Esophagus squamous epithelium (tissue), 5 donors: ENCODE results near the gene C1QTNF7. TPM values are rescaled to one million over a fixed set of nuclear protein-coding genes. Genes with fewer than 3 reads are reported as not detected.

Experiments
- DNase-seq: peaks from one replicate; lab custom pipeline; 2025; lab: John Stamatoyannopoulos, UW
- H3K27ac ChIP-seq, 4 donors: fragments of 200-600 bp; sonication (generic); one replicate each; pipeline ENCODE4 v1.5.1; 2016 to 2019; ENCODE audit warnings: mild to moderate bottlenecking in 1 of 4
- H3K27me3 ChIP-seq, 4 donors: fragments of 200-600 bp; sonication (generic); 1 replicate in 3 of 4; 2 replicates in 1 of 4; pipeline versions ENCODE4 v1.5.1 to v1.6.0; 2017 to 2021; ENCODE audit warnings: antibody characterized with exemption in 1 of 4
- H3K36me3 ChIP-seq, 3 donors: fragments of 200-600 bp; sonication (generic); one replicate each; pipeline ENCODE4 v1.5.1; 2016 to 2019
- H3K4me1 ChIP-seq, 3 donors: fragments of 200-600 bp; sonication (generic); one replicate each; pipeline ENCODE4 v1.5.1; 2017 to 2019
- H3K4me3 ChIP-seq, 4 donors: fragments of 200-600 bp; sonication (generic); 1 replicate in 3 of 4; 2 replicates in 1 of 4; pipeline ENCODE4 v1.5.1; 2016 to 2019; ENCODE audit warnings: mild to moderate bottlenecking in 2 of 4, moderate library complexity in 1 of 4
- H3K9me3 ChIP-seq, 3 donors: fragments of 200-600 bp; sonication (generic); one replicate each; pipeline ENCODE4 v1.5.1; 2016 to 2019
- POLR2A ChIP-seq, 4 donors: fragments of 450-650 bp; IDR thresholded peaks; one replicate each; pipeline ENCODE4 v1.6.1; 2017; ENCODE audit warnings: antibody characterized with exemption in 4 of 4, mild to moderate bottlenecking in 4 of 4, moderate library complexity in 3 of 4
- WGBS, 2 donors: methylation state at CpG; one replicate each; pipeline ENCODE4 v1.1.5; 2018; 5-methylcytosine and 5-hydroxymethylcytosine counted together
- intact Hi-C: fragments of 100-400 bp; cut with DNase I; formaldehyde crosslinking; loops from one replicate; pipeline ENCODE4 v1.15.0; 2022
- total RNA-seq, 4 donors: library from RNA; depleted of rRNA; stranded (reverse); fragments of >200 nt; gene quantifications; one replicate each; pipeline ENCODE4 v1.1.0, GENCODE V29; 2016
- TF ChIP-seq, protein P1 (sequence below), 6 experiments: fragments of 450-650 bp in 4 of 6; fragments of 200-600 bp in 2 of 6; sonication (generic) in 2 of 6; IDR thresholded peaks; one replicate each; pipeline ENCODE4 v1.5.1; 2016 to 2019; ENCODE audit warnings: antibody characterized with exemption in 6 of 6, mild to moderate bottlenecking in 4 of 6, moderate library complexity in 4 of 6
- donor health status: DM: yes; HTN: yes; CAD: no.

Gene C1QTNF7
- total RNA-seq, 4 donors from 2014 or later = 0.11 to 12.2 (median 1.5) TPM

DNA sequence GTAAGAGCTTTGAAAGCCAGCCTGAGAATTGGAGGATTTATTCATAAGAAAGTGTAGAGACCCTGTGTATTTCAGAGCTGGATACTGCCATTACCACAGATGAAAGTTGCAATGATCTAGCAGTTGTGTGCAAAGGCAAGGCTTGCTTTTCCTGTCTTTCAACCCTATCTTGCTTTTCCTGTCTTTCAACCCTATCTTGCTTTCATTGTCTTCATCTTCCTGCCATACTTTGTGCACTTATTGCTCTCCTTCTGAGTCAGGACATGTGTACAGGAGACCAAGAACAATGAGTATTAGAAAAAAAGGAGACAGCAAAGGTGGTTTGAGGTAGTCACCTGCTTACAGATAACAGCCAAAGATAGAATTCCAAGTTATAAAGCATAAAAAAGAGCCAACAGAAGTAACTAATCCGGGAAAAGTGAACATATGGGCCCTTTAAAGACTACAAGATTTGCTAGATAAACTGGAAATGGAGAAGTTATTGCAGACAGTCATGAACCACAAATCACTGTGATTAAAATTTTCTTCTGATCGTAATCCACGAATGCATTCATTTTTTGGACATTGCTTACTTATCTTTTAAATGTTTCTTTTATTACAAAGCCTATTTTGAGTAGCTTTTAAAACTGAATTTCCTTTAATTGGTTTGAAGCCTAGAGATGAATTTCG, 17.2 kb downstream of the C1QTNF7 start:
- 37 to 45% methylated on average over 4 of the region's 4 CpGs for WGBS, 2 donors
- H3K4me3 ChIP-seq = no peak overlapping the region
- H3K27me3 ChIP-seq = no peaks in the 10 kb centered on the region
- H3K9me3 ChIP-seq = no peaks in the 10 kb centered on the region
- no peaks in the 10 kb centered on the region for H3K36me3 ChIP-seq
- peaks cover 8 to 19% (median 15%) of the 10 kb centered on the region in 3 donors for H3K4me1 ChIP-seq
- H3K27ac ChIP-seq = peak overlapping the region in 1 of 4 donors; percentile 25
- intact Hi-C loops = no loop called here
- TF ChIP-seq POLR2A (IDR thresholded peaks at IDR 0.05) = no peak
- TF ChIP-seq, protein P1, sequence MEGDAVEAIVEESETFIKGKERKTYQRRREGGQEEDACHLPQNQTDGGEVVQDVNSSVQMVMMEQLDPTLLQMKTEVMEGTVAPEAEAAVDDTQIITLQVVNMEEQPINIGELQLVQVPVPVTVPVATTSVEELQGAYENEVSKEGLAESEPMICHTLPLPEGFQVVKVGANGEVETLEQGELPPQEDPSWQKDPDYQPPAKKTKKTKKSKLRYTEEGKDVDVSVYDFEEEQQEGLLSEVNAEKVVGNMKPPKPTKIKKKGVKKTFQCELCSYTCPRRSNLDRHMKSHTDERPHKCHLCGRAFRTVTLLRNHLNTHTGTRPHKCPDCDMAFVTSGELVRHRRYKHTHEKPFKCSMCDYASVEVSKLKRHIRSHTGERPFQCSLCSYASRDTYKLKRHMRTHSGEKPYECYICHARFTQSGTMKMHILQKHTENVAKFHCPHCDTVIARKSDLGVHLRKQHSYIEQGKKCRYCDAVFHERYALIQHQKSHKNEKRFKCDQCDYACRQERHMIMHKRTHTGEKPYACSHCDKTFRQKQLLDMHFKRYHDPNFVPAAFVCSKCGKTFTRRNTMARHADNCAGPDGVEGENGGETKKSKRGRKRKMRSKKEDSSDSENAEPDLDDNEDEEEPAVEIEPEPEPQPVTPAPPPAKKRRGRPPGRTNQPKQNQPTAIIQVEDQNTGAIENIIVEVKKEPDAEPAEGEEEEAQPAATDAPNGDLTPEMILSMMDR (IDR thresholded peaks at IDR 0.05) = no peak
- DNase-seq = no peak

DNA sequence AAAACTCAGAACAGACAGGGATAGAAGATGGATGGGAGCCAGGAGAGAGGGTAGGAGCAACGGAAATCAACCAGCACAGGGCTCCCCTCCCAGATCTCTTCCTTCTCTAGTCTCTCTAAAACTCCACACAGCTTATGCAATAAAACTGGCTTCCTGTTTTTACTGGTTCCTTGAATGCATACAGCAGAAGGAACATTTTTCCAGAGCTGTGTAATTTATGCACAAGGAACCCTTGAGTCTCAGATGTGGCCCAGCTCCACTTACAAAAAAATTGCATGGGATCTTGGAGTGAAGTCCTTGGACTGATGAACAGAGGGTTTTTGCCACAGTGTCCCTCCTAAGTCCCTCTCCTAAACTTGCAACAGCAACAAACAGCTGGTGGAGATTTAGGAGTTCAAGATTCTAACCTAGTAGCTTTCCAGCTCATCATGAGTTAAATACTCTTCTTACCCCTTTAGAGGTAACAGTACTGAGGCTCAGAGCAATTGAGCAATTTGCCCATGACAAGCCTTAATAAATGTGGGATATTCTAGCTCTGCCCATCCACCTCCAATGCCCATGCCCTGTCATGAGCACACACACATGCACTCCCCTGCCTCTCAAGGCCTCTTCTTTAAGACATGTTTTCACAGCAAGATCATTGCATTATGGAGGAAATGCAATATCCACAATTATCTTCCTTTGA, 23.5 kb downstream of the C1QTNF7 start:
- no peak overlapping the region for H3K4me3 ChIP-seq
- WGBS, 2 donors = 0 to 9% methylated on average over 1 of the region's 1 CpG
- H3K9me3 ChIP-seq = no peaks in the 10 kb centered on the region
- H3K27ac ChIP-seq = peak overlapping the region in 3 of 4 donors; percentile 34 to 74 (median 71)
- intact Hi-C loops = no loop called here
- H3K4me1 ChIP-seq = peaks cover 4 to 33% (median 28%) of the 10 kb centered on the region in 3 donors
- no peak for DNase-seq
- no peaks in the 10 kb centered on the region for H3K36me3 ChIP-seq
- H3K27me3 ChIP-seq = no peaks in the 10 kb centered on the region
- TF ChIP-seq, protein P1 (IDR thresholded peaks at IDR 0.05) = no peak
- no peak for TF ChIP-seq POLR2A (IDR thresholded peaks at IDR 0.05)

DNA sequence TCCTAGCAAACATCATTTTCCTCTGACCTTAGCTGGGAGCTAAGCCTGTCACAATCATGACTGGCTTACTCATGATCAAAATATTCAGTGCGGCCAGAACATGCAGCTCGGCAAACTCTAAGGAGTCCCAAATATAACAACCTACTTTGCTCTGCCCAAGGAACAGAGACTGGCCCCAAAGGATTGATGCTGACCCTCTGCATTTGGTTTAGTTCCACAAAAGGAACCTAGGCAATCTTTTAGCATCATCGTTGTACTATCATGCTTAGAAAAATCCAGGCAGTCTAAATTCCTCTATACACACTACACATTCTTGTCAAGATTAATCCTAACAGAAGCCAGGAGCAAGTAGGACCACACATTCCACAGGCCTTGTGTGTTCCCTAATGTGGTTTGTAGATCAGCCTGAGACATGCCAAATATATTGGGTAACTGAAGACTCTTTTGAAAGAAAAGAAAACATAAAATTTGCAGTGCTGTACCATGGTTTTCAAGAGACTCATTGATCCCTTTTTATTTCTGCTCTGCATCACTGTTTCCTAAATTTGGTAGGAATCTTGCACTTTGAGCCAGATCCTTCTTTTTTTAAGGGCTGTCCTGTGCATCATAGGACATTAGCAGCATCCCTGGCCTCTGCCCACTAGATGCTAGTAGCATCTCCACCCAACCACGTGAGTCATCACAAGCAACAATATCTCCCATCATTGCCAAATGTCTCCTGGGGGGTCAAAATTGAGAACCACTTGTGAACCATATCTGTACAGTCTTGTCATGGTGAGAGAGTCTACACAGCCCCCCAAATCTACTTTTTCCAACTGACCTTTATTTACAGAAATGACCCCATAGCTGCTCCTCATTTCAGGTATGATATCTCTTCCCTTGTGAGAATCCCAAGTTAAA, 24.3 kb downstream of the C1QTNF7 start:
- H3K4me3 ChIP-seq = no peak overlapping the region
- no peak for TF ChIP-seq POLR2A (IDR thresholded peaks at IDR 0.05)
- TF ChIP-seq, protein P1 (IDR thresholded peaks at IDR 0.05) = no peak
- peaks cover 6 to 37% (median 34%) of the 10 kb centered on the region in 3 donors for H3K4me1 ChIP-seq
- no peak for DNase-seq
- H3K27me3 ChIP-seq = no peaks in the 10 kb centered on the region
- intact Hi-C loops = no loop called here
- H3K27ac ChIP-seq = peak overlapping the region; percentile 12 to 74 (median 52)
- H3K9me3 ChIP-seq = no peaks in the 10 kb centered on the region
- 23 to 27% methylated on average over 4 of the region's 4 CpGs for WGBS, 2 donors
- no peaks in the 10 kb centered on the region for H3K36me3 ChIP-seq

DNA sequence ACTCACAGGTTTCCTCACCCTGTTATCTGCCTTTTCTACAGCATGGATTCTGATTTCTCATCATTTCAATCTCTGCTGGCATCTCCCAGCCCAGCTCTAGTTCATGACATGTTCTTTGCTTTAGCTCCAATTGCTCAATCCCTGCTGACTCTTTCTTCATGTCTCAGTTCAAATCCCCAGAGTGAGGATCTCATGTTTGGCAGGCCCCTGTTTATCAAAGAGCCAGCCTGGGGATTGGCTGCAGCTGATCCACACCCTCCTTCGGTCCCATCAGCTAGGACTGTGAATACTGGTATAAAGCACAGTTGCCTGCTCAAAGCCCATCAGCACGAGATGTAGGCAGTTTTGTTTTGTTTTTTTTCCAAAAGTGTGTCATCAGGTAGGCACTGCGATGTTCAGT, 27.5 kb downstream of the C1QTNF7 start:
- DNase-seq = no peak
- no peaks in the 10 kb centered on the region for H3K27me3 ChIP-seq
- intact Hi-C loops = loop anchor here (5.0 kb wide), 1 partner anchor 218 kb away; no protein-coding TSS in a partner anchor
- no peak for TF ChIP-seq POLR2A (IDR thresholded peaks at IDR 0.05)
- TF ChIP-seq, protein P1 (IDR thresholded peaks at IDR 0.05) = no peak
- H3K4me1 ChIP-seq = peaks cover 8 to 45% (median 40%) of the 10 kb centered on the region in 3 donors
- WGBS, 2 donors = 74 to 83% methylated on average over 3 of the region's 3 CpGs
- H3K9me3 ChIP-seq = no peaks in the 10 kb centered on the region
- no peak overlapping the region for H3K4me3 ChIP-seq
- peak overlapping the region; percentile 44 to 88 (median 68) for H3K27ac ChIP-seq
- no peaks in the 10 kb centered on the region for H3K36me3 ChIP-seq
